Measurements from ENCODE around the gene STEAP1.
"Not testable (repeated sequence)": the region's sequence is repeated elsewhere in the genome, so short reads cannot be mapped to it uniquely, and the experiment has no call there.

STEAP1 gene

GRCh38 chr7:90175667-90176066 is 21.4 kb downstream of the STEAP1 start:
- Histone ChIP-seq H3K9ac (ENCODE audit: low read length) (no peak overlapping the region), H3K4me1 (ENCODE audit: control insufficient read depth, insufficient read depth, low read length) (peaks cover 25% of the 10 kb centered on the region), H3K9me3 (ENCODE audit: control insufficient read depth, low read length) (no peaks in the 10 kb centered on the region), H3K27me3 (replicated peaks; ENCODE audit: control insufficient read depth, insufficient read depth, low read length) (no peaks in the 10 kb centered on the region), H3K4me3 (ENCODE audit: low read length) (no peak overlapping the region), H3K36me3 (ENCODE audit: control insufficient read depth, insufficient read depth, low read length, severe bottlenecking) (no peaks in the 10 kb centered on the region)
- no peak for DNase-seq (ENCODE audit: low read depth)

- Histone ChIP-seq H3K4me1 (ENCODE audit: control insufficient read depth, insufficient read depth, low read length) (peaks cover 29% of the 10 kb centered on the region), H3K36me3 (ENCODE audit: control insufficient read depth, insufficient read depth, low read length, severe bottlenecking) (no peaks in the 10 kb centered on the region), H3K4me3 (ENCODE audit: low read length) (no peak overlapping the region), H3K27me3 (replicated peaks; ENCODE audit: control insufficient read depth, insufficient read depth, low read length) (no peaks in the 10 kb centered on the region), H3K9me3 (ENCODE audit: control insufficient read depth, low read length) (no peaks in the 10 kb centered on the region), H3K9ac (ENCODE audit: low read length) (no peak overlapping the region)
- DNase-seq (ENCODE audit: low read depth), result no peak
Measured at GRCh38 chr7:90176195-90176594, 21.9 kb downstream of the STEAP1 start.

- Histone ChIP-seq H3K9me3 (ENCODE audit: control insufficient read depth, low read length) (no peaks in the 10 kb centered on the region), H3K9ac (ENCODE audit: low read length) (no peak overlapping the region), H3K27me3 (replicated peaks; ENCODE audit: control insufficient read depth, insufficient read depth, low read length) (no peaks in the 10 kb centered on the region), H3K4me3 (ENCODE audit: low read length) (no peak overlapping the region), H3K4me1 (ENCODE audit: control insufficient read depth, insufficient read depth, low read length) (peaks cover 29% of the 10 kb centered on the region), H3K36me3 (ENCODE audit: control insufficient read depth, insufficient read depth, low read length, severe bottlenecking) (no peaks in the 10 kb centered on the region)
- no peak for DNase-seq (ENCODE audit: low read depth)
Measured at GRCh38 chr7:90178166-90178565, 23.9 kb downstream of the STEAP1 start.

- H3K4me1 ChIP-seq (ENCODE audit: control insufficient read depth, insufficient read depth, low read length), result peaks cover 29% of the 10 kb centered on the region
- peak overlapping the region; percentile 56 for H3K9ac ChIP-seq (ENCODE audit: low read length)
- H3K9me3 ChIP-seq (ENCODE audit: control insufficient read depth, low read length), result no peaks in the 10 kb centered on the region
- DNase-seq (ENCODE audit: low read depth), result peak; percentile 56
- no peaks in the 10 kb centered on the region for H3K36me3 ChIP-seq (ENCODE audit: control insufficient read depth, insufficient read depth, low read length, severe bottlenecking)
- peak overlapping the region; percentile 35 for H3K4me3 ChIP-seq (ENCODE audit: low read length)
- H3K27me3 ChIP-seq (replicated peaks; ENCODE audit: control insufficient read depth, insufficient read depth, low read length), result no peaks in the 10 kb centered on the region
Measured at GRCh38 chr7:90178679-90179278, 24.5 kb downstream of the STEAP1 start.

GRCh38 chr7:90180011-90180585 is 25.8 kb downstream of the STEAP1 start:
- no peaks in the 10 kb centered on the region for H3K9me3 ChIP-seq (ENCODE audit: control insufficient read depth, low read length)
- no peaks in the 10 kb centered on the region for H3K36me3 ChIP-seq (ENCODE audit: control insufficient read depth, insufficient read depth, low read length, severe bottlenecking)
- no peaks in the 10 kb centered on the region for H3K27me3 ChIP-seq (replicated peaks; ENCODE audit: control insufficient read depth, insufficient read depth, low read length)
- peak overlapping the region; percentile 56 for H3K4me3 ChIP-seq (ENCODE audit: low read length)
- peak overlapping the region; percentile 56 for H3K9ac ChIP-seq (ENCODE audit: low read length)
- H3K4me1 ChIP-seq (ENCODE audit: control insufficient read depth, insufficient read depth, low read length), result peaks cover 29% of the 10 kb centered on the region
- DNase-seq (ENCODE audit: low read depth), result peak; percentile 63

GRCh38 chr7:90180649-90181048 is 26.4 kb downstream of the STEAP1 start:
- H3K36me3 ChIP-seq (ENCODE audit: control insufficient read depth, insufficient read depth, low read length, severe bottlenecking), result no peaks in the 10 kb centered on the region
- H3K4me3 ChIP-seq (ENCODE audit: low read length), result no peak overlapping the region
- no peaks in the 10 kb centered on the region for H3K27me3 ChIP-seq (replicated peaks; ENCODE audit: control insufficient read depth, insufficient read depth, low read length)
- no peak for DNase-seq (ENCODE audit: low read depth)
- H3K9me3 ChIP-seq (ENCODE audit: control insufficient read depth, low read length), result no peaks in the 10 kb centered on the region
- H3K9ac ChIP-seq (ENCODE audit: low read length), result no peak overlapping the region
- H3K4me1 ChIP-seq (ENCODE audit: control insufficient read depth, insufficient read depth, low read length), result peaks cover 29% of the 10 kb centered on the region

GRCh38 chr7:90181485-90181884 is 27.2 kb downstream of the STEAP1 start:
- Histone ChIP-seq H3K4me3 (ENCODE audit: low read length) (no peak overlapping the region), H3K9ac (ENCODE audit: low read length) (no peak overlapping the region), H3K4me1 (ENCODE audit: control insufficient read depth, insufficient read depth, low read length) (peaks cover 29% of the 10 kb centered on the region), H3K36me3 (ENCODE audit: control insufficient read depth, insufficient read depth, low read length, severe bottlenecking) (no peaks in the 10 kb centered on the region), H3K9me3 (ENCODE audit: control insufficient read depth, low read length) (no peaks in the 10 kb centered on the region), H3K27me3 (replicated peaks; ENCODE audit: control insufficient read depth, insufficient read depth, low read length) (no peaks in the 10 kb centered on the region)
- DNase-seq (ENCODE audit: low read depth), result no peak

GRCh38 chr7:90186290-90186689 is 32.0 kb downstream of the STEAP1 start:
- not testable (repeated sequence) for H3K36me3 ChIP-seq (ENCODE audit: control insufficient read depth, insufficient read depth, low read length, severe bottlenecking); H3K9ac ChIP-seq (ENCODE audit: low read length)

GRCh38 chr7:90187507-90188050 is 33.3 kb downstream of the STEAP1 start:
- Histone ChIP-seq H3K9me3 (ENCODE audit: control insufficient read depth, low read length) (peaks cover 8% of the 10 kb centered on the region), H3K4me3 (ENCODE audit: low read length) (no peak overlapping the region), H3K9ac (ENCODE audit: low read length) (no peak overlapping the region), H3K27me3 (replicated peaks; ENCODE audit: control insufficient read depth, insufficient read depth, low read length) (no peaks in the 10 kb centered on the region), H3K4me1 (ENCODE audit: control insufficient read depth, insufficient read depth, low read length) (peaks cover 2% of the 10 kb centered on the region), H3K36me3 (ENCODE audit: control insufficient read depth, insufficient read depth, low read length, severe bottlenecking) (no peaks in the 10 kb centered on the region)
- no peak for DNase-seq (ENCODE audit: low read depth)

More at GRCh38 chr7:90186290-90186689, 32.0 kb downstream of the STEAP1 start:
- not testable (repeated sequence) for H3K4me1 ChIP-seq (ENCODE audit: control insufficient read depth, insufficient read depth, low read length); H3K4me3 ChIP-seq (ENCODE audit: low read length); H3K27me3 ChIP-seq (replicated peaks; ENCODE audit: control insufficient read depth, insufficient read depth, low read length); DNase-seq (ENCODE audit: low read depth); H3K9me3 ChIP-seq (ENCODE audit: control insufficient read depth, low read length)

- no peaks in the 10 kb centered on the region for H3K27me3 ChIP-seq (replicated peaks; ENCODE audit: control insufficient read depth, insufficient read depth, low read length)
- peaks cover 9% of the 10 kb centered on the region for H3K4me1 ChIP-seq (ENCODE audit: control insufficient read depth, insufficient read depth, low read length)
- no peak overlapping the region for H3K9ac ChIP-seq (ENCODE audit: low read length)
- no peak overlapping the region for H3K4me3 ChIP-seq (ENCODE audit: low read length)
- peaks cover 8% of the 10 kb centered on the region for H3K9me3 ChIP-seq (ENCODE audit: control insufficient read depth, low read length)
- DNase-seq (ENCODE audit: low read depth), result no peak
- H3K36me3 ChIP-seq (ENCODE audit: control insufficient read depth, insufficient read depth, low read length, severe bottlenecking), result no peaks in the 10 kb centered on the region
Measured at GRCh38 chr7:90188281-90188680, 34.0 kb downstream of the STEAP1 start.

- H3K4me1 ChIP-seq (ENCODE audit: control insufficient read depth, insufficient read depth, low read length), result peaks cover 33% of the 10 kb centered on the region
- no peak overlapping the region for H3K4me3 ChIP-seq (ENCODE audit: low read length)
- no peaks in the 10 kb centered on the region for H3K27me3 ChIP-seq (replicated peaks; ENCODE audit: control insufficient read depth, insufficient read depth, low read length)
- no peaks in the 10 kb centered on the region for H3K36me3 ChIP-seq (ENCODE audit: control insufficient read depth, insufficient read depth, low read length, severe bottlenecking)
- DNase-seq (ENCODE audit: low read depth), result no peak
- peaks cover 8% of the 10 kb centered on the region for H3K9me3 ChIP-seq (ENCODE audit: control insufficient read depth, low read length)
- H3K9ac ChIP-seq (ENCODE audit: low read length), result no peak overlapping the region
Measured at GRCh38 chr7:90190995-90191394, 36.7 kb downstream of the STEAP1 start.

Measured in adipocyte (in vitro differentiated cells).